Measurements from ENCODE around the gene PSMB9. TPM values are rescaled to one million over a fixed set of nuclear protein-coding genes. Genes with fewer than 3 reads are reported as not detected.
A peak's percentile ranks its signal among the peaks of the same experiment; 100 is the strongest.

Gene PSMB9
- total and polyA plus RNA-seq, 2 donors (not counting 1 experiment from before 2014, with no cell fraction given) = 181 to 242 TPM

DNA sequence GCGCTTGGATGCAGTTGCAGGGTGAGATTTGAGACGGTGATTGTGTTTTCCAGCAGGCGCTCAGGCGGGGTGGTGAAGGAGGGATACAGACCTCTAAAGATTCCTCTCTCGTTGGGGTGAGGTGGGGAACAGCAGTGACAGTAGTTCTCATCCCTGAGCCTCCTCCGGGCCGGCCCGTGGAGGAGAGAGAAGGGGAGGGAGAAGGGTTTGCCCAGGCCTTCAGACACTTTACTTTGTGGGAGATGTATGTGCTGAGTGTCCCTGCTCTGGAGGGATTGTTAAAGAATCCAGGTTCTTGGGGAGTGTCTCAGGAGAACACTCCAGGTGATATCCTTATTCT is 41.0 kb downstream of the PSMB9 start:
- Histone ChIP-seq H2AFZ (ENCODE audit: insufficient read depth, low read depth, low read length, poor library complexity, severe bottlenecking) (peak overlapping the region; percentile 99), H3K4me1 (ENCODE audit: control insufficient read depth in 2 of 2, insufficient read depth in 2 of 2, low read length in 2 of 2) (peaks cover 40 to 42% of the 10 kb centered on the region in 2 donors), H3K27me3 (replicated peaks in 1 of 4; ENCODE audit: control extremely low read depth in 1 of 4, control insufficient read depth in 3 of 4, insufficient read depth in 4 of 4, low read length in 3 of 4) (no peaks in the 10 kb centered on the region), H3K9me3 (ENCODE audit: control extremely low read depth in 1 of 3, control insufficient read depth in 2 of 3, insufficient read depth in 1 of 3, low read length in 2 of 3) (no peaks in the 10 kb centered on the region), H3K4me2 (replicated peaks; ENCODE audit: low read depth, low read length, poor library complexity, severe bottlenecking) (peak overlapping the region; percentile 85), H3K36me3 (replicated peaks in 1 of 2; ENCODE audit: control extremely low read depth in 1 of 2, control insufficient read depth in 1 of 2, extremely low read depth in 1 of 2, insufficient read depth in 2 of 2, low read length in 1 of 2) (peaks cover 2% of the 10 kb centered on the region in 2 experiments), H3K27ac (ENCODE audit: low read length in 2 of 2) (peak overlapping the region; percentile 89 to 90), H3K9ac (ENCODE audit: low read length) (peak overlapping the region; percentile 91), H3K79me2 (ENCODE audit: control insufficient read depth, insufficient read depth, low read length) (peaks cover 59% of the 10 kb centered on the region), H3K4me3 (ENCODE audit: control extremely low read depth in 1 of 5, extremely low read depth in 1 of 5, insufficient read depth in 1 of 5, low read depth in 2 of 5, low read length in 4 of 5) (peak overlapping the region; percentile 84 to 96 (median 92)), H4K20me1 (ENCODE audit: control insufficient read depth, insufficient read depth, low read length, poor library complexity, severe bottlenecking) (no peaks in the 10 kb centered on the region)
- CTCF ChIA-PET = interaction anchor here (1.2 to 7.2 kb wide), 15 partner anchors 9 to 90 kb away, joined by 3 to 54 read pairs (median 10); partner anchors contain the start of genes HLA-DMA and TAP2
- intact Hi-C loops (cut with micrococcal nuclease) = loop anchor here (2.0 to 10.0 kb wide), 3 partner anchors 56 to 350 kb away; partner anchors contain the start of genes HLA-DPA1, HLA-DPB1 and TAP2
- Mint-ChIP-seq H3K9me3 (ENCODE audit: insufficient read depth) (no peaks in the 10 kb centered on the region), H3K4me3 (peak overlapping the region; percentile 99), H3K4me1 (peaks cover 60% of the 10 kb centered on the region), H3K27ac (peak overlapping the region; percentile 98), H3K27me3 (no peaks in the 10 kb centered on the region)
- ATAC-seq (ENCODE audit: low read depth) (no peak), DNase-seq (no peak)
- POLR2A ChIA-PET = interaction anchor here (0.6 to 3.8 kb wide), 12 partner anchors 19 to 767 kb away, joined by 3 to 64 read pairs (median 8); partner anchors contain the start of genes ATF6B, BRD2, HLA-DMA and HLA-DMB
- WGBS (ENCODE audit: insufficient coverage) = 0% methylated on average over 7 of the region's 8 CpGs
- no peak for TF ChIP-seq EZH2 (IDR thresholded peaks at IDR 0.05; ENCODE audit: borderline replicate concordance, insufficient read depth, low read depth, low read length, poor library complexity, severe bottlenecking)

DNA sequence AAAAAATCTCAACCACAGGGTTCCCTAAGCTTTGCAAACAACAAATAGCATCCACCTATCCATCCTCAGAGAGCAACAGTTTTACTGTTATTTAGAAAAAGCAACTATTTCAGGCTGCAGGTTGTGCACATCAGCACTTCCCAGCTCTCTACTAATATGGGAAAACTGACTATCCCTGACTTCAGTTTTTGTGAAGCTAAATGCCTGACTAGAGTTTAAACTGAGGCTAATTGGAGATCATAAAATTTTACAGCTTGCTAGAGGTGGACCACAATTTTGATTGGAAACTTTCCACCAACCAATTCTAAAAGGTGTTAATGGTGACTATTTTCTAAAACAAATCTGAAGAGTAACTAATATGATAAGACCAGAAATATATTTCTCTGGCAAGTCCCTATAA is 50.0 kb downstream of the PSMB9 start:
- intact Hi-C loops (cut with micrococcal nuclease) = no loop called here
- ChIA-PET CTCF (interaction anchor here (1.2 to 5.3 kb wide), 9 partner anchors 9 to 82 kb away, joined by 3 to 24 read pairs (median 6); partner anchors contain the start of gene HLA-DMA), POLR2A (interaction anchor here (0.7 to 1.6 kb wide), 3 partner anchors 30 to 83 kb away, joined by 3 to 8 read pairs (median 3); no protein-coding TSS in a partner anchor)
- Mint-ChIP-seq H3K9me3 (ENCODE audit: insufficient read depth) (no peaks in the 10 kb centered on the region), H3K4me1 (peaks cover 12% of the 10 kb centered on the region), H3K27me3 (no peaks in the 10 kb centered on the region), H3K4me3 (no peak overlapping the region), H3K27ac (no peak overlapping the region)
- no peak overlapping the region for H3K27ac ChIP-seq (ENCODE audit: low read length in 2 of 2)
- no peak for DNase-seq
- no peak overlapping the region for H3K4me3 ChIP-seq (ENCODE audit: control extremely low read depth in 1 of 5, extremely low read depth in 1 of 5, insufficient read depth in 1 of 5, low read depth in 2 of 5, low read length in 4 of 5)
- peaks cover 9 to 15% of the 10 kb centered on the region in 2 experiments for H3K36me3 ChIP-seq (replicated peaks in 1 of 2; ENCODE audit: control extremely low read depth in 1 of 2, control insufficient read depth in 1 of 2, extremely low read depth in 1 of 2, insufficient read depth in 2 of 2, low read length in 1 of 2)
- no peak overlapping the region for H3K9ac ChIP-seq (ENCODE audit: low read length)
- TF ChIP-seq EZH2 (IDR thresholded peaks at IDR 0.05; ENCODE audit: borderline replicate concordance, insufficient read depth, low read depth, low read length, poor library complexity, severe bottlenecking) = no peak
- TF ChIP-seq, protein P1, sequence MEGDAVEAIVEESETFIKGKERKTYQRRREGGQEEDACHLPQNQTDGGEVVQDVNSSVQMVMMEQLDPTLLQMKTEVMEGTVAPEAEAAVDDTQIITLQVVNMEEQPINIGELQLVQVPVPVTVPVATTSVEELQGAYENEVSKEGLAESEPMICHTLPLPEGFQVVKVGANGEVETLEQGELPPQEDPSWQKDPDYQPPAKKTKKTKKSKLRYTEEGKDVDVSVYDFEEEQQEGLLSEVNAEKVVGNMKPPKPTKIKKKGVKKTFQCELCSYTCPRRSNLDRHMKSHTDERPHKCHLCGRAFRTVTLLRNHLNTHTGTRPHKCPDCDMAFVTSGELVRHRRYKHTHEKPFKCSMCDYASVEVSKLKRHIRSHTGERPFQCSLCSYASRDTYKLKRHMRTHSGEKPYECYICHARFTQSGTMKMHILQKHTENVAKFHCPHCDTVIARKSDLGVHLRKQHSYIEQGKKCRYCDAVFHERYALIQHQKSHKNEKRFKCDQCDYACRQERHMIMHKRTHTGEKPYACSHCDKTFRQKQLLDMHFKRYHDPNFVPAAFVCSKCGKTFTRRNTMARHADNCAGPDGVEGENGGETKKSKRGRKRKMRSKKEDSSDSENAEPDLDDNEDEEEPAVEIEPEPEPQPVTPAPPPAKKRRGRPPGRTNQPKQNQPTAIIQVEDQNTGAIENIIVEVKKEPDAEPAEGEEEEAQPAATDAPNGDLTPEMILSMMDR (IDR thresholded peaks at IDR 0.05) = no peak
- no peak overlapping the region for H3K4me2 ChIP-seq (replicated peaks; ENCODE audit: low read depth, low read length, poor library complexity, severe bottlenecking)
- peaks cover 46% of the 10 kb centered on the region for H3K79me2 ChIP-seq (ENCODE audit: control insufficient read depth, insufficient read depth, low read length)
- no peak for ATAC-seq (ENCODE audit: low read depth)
- H3K9me3 ChIP-seq (ENCODE audit: control extremely low read depth in 1 of 3, control insufficient read depth in 2 of 3, insufficient read depth in 1 of 3, low read length in 2 of 3) = no peaks in the 10 kb centered on the region
- no peaks in the 10 kb centered on the region for H4K20me1 ChIP-seq (ENCODE audit: control insufficient read depth, insufficient read depth, low read length, poor library complexity, severe bottlenecking)
- peaks cover 0 to 6% of the 10 kb centered on the region in 2 donors for H3K4me1 ChIP-seq (ENCODE audit: control insufficient read depth in 2 of 2, insufficient read depth in 2 of 2, low read length in 2 of 2)
- H2AFZ ChIP-seq (ENCODE audit: insufficient read depth, low read depth, low read length, poor library complexity, severe bottlenecking) = no peak overlapping the region
- H3K27me3 ChIP-seq (replicated peaks in 1 of 4; ENCODE audit: control extremely low read depth in 1 of 4, control insufficient read depth in 3 of 4, insufficient read depth in 4 of 4, low read length in 3 of 4) = no peaks in the 10 kb centered on the region
